Astrocyte of the spinal cord (primary cell): Measurements from ENCODE around the gene KHDRBS2.

Experiments
- DNase-seq: peaks from one replicate; pipeline ENCODE4 v3.0.0; 2011; ENCODE audit warnings: low read depth, low spot score
- H3K4me3 ChIP-seq: 2 replicates; pipeline ENCODE4 v1.5.1; 2011; ENCODE audit warnings: low read depth, mild to moderate bottlenecking, low read length, moderate library complexity
- CTCF ChIP-seq: IDR thresholded peaks from 2 replicates; pipeline ENCODE4 v1.5.1; 2012; ENCODE audit warnings: low read depth, mild to moderate bottlenecking, low read length, inconsistent platforms
- in situ Hi-C: cut with HindIII; loops from 2 replicates; pipeline ENCODE4 v1.10.0; 2017; ENCODE audit warnings: low sequenced_read_pairs

The KHDRBS2 gene

GRCh38 chr6:62280099-62280498 is 5.9 kb downstream of the KHDRBS2 start:
- in situ Hi-C loops = no loop called here
- no peak overlapping the region for H3K4me3 ChIP-seq
- DNase-seq = no peak
- TF ChIP-seq CTCF = no peak

GRCh38 chr6:62272114-62272513 is 13.9 kb downstream of the KHDRBS2 start:
- H3K4me3 ChIP-seq = no peak overlapping the region
- no peak for TF ChIP-seq CTCF
- DNase-seq = no peak
- in situ Hi-C loops = no loop called here

- no peak for DNase-seq
- H3K4me3 ChIP-seq = no peak overlapping the region
- in situ Hi-C loops = no loop called here
- TF ChIP-seq CTCF = no peak
These were observed 20.0 kb downstream of the KHDRBS2 start for GRCh38 chr6:62265906-62266525.

GRCh38 chr6:62262283-62262682 is 23.7 kb downstream of the KHDRBS2 start:
- no peak for TF ChIP-seq CTCF
- no peak overlapping the region for H3K4me3 ChIP-seq
- in situ Hi-C loops = no loop called here

GRCh38 chr6:62246087-62246486 is 39.9 kb downstream of the KHDRBS2 start:
- no peak overlapping the region for H3K4me3 ChIP-seq
- no peak for TF ChIP-seq CTCF
- DNase-seq = no peak
- in situ Hi-C loops = no loop called here

More at GRCh38 chr6:62262283-62262682, 23.7 kb downstream of the KHDRBS2 start:
- no peak for DNase-seq

- no peak for DNase-seq
- no peak overlapping the region for H3K4me3 ChIP-seq
- TF ChIP-seq CTCF = no peak
- in situ Hi-C loops = no loop called here
These were observed 49.2 kb downstream of the KHDRBS2 start for GRCh38 chr6:62236784-62237183.

GRCh38 chr6:62229231-62229630 is 56.8 kb downstream of the KHDRBS2 start:
- no peak for TF ChIP-seq CTCF
- DNase-seq = no peak
- in situ Hi-C loops = no loop called here
- H3K4me3 ChIP-seq = no peak overlapping the region
